Measurements from ENCODE around the gene NUP188. TPM values are rescaled to one million over a fixed set of nuclear protein-coding genes. Genes with fewer than 3 reads are reported as not detected.

NUP188 gene
- total and polyA plus RNA-seq, 10 of the 15 experiments (the other 5 are each of a cell fraction or from before 2014, with no cell fraction given), result 1.4 to 73.7 (median 48.9) TPM

GRCh38 chr9:129026442-129027223 is 79.1 kb downstream of the NUP188 start:
- DNase-seq (ENCODE audit: low read depth, low spot score) (no peak), ATAC-seq (no peak), FAIRE-seq (no peak)
- no peak for TF ChIP-seq MEF2B (IDR thresholded peaks at IDR 0.05; ENCODE audit: partially characterized antibody, poor library complexity, severe bottlenecking)
- no peak for TF ChIP-seq ESRRA (IDR thresholded peaks at IDR 0.05; ENCODE audit: low read length)
- no peak for TF ChIP-seq ZBTB40 (IDR thresholded peaks at IDR 0.05; ENCODE audit: borderline replicate concordance)
- TF ChIP-seq SUPT20H (IDR thresholded peaks at IDR 0.05; ENCODE audit: borderline replicate concordance, control insufficient read depth, low read depth, low read length), result no peak
- TF ChIP-seq GATAD2B (conservative IDR thresholded peaks at IDR 0.05; ENCODE audit: low read depth), result no peak
- TF ChIP-seq REST (IDR thresholded peaks at IDR 0.05; ENCODE audit: low read depth, low read length), result no peak
- no peak for TF ChIP-seq ZBTB11 (CRISPR knock-in tag; IDR thresholded peaks at IDR 0.05)
- H4K20me1 ChIP-seq (ENCODE audit: control insufficient read depth, insufficient read depth), result no peaks in the 10 kb centered on the region
- POLR2A ChIA-PET, result no interaction called here
- no TSS peak for BruUV-seq (replicated peaks)
- H2AFZ ChIP-seq (ENCODE audit: control insufficient read depth, low read depth, low read length), result no peak overlapping the region
- H3K36me3 ChIP-seq (ENCODE audit: control insufficient read depth in 2 of 2, insufficient read depth in 2 of 2, low read length in 1 of 2), result no peaks in the 10 kb centered on the region
- peak overlapping the region; percentile 100 for H3K4me2 ChIP-seq (ENCODE audit: control insufficient read depth, insufficient read depth)
- CTCF ChIA-PET, result no interaction called here
- peaks cover 13% of the 10 kb centered on the region for H3K79me2 ChIP-seq (ENCODE audit: control insufficient read depth, insufficient read depth, low read length)
- no peaks in the 10 kb centered on the region for H3K27me3 ChIP-seq (replicated peaks in 1 of 2; ENCODE audit: control insufficient read depth in 2 of 2, insufficient read depth in 2 of 2, low read length in 1 of 2)
- in situ Hi-C loops (cut with MboI) (no loop called here), intact Hi-C loops (cut with micrococcal nuclease; ENCODE audit: unreplicated experiment) (no loop called here)
- peak overlapping the region; percentile 74; the same call in 1 of the 2 replicates for H3K27ac ChIP-seq (ENCODE audit: control insufficient read depth, insufficient read depth)
- H3K4me1 ChIP-seq (ENCODE audit: control insufficient read depth, insufficient read depth, low read length), result peaks cover 8% of the 10 kb centered on the region
- no peak overlapping the region; the same call in 1 of the 2 replicates for H3K9ac ChIP-seq (ENCODE audit: control insufficient read depth, insufficient read depth, low read length)
- H3K9me3 ChIP-seq (replicated peaks; ENCODE audit: control insufficient read depth, insufficient read depth, low read length), result no peaks in the 10 kb centered on the region
- peak overlapping the region; percentile 78 for H3K4me3 ChIP-seq
- SMC1A ChIA-PET (ENCODE audit: uncharacterized antibody, unreplicated experiment), result no interaction called here
- WGBS (ENCODE audit: insufficient coverage, insufficient replicate concordance, low lambda C conversion rate, missing lambda C conversion rate), result 81% methylated on average over 17 of the region's 17 CpGs
- RAD21 ChIA-PET (ENCODE audit: unreplicated experiment), result no interaction called here

Data from GM12878 (cell line).